NCI-H2029 treated with DMSO at 0.1 percent for 48 hours (cell line): ENCODE measurements around the gene TMEM131L.
"Not testable (repeated sequence)": the region's sequence is repeated elsewhere in the genome, so short reads cannot be mapped to it uniquely, and the experiment has no call there.

Experiments
- DNase-seq: peaks from one replicate; lab custom pipeline; 2025; lab: John Stamatoyannopoulos, UW

Gene TMEM131L

GRCh38 chr4:153541456-153542096, 75.4 kb downstream of the TMEM131L start:
- no peak for DNase-seq

- DNase-seq = no peak
These were observed 76.0 kb downstream of the TMEM131L start for GRCh38 chr4:153542131-153542530.

GRCh38 chr4:153542834-153543233, 76.7 kb downstream of the TMEM131L start:
- no peak for DNase-seq

- no peak for DNase-seq
These were observed 77.2 kb downstream of the TMEM131L start for GRCh38 chr4:153543351-153543750.

GRCh38 chr4:153545822-153546221, 79.7 kb downstream of the TMEM131L start:
- DNase-seq = no peak

GRCh38 chr4:153546280-153546679, 80.1 kb downstream of the TMEM131L start:
- DNase-seq = no peak

- DNase-seq = no peak
These were observed 81.4 kb downstream of the TMEM131L start for GRCh38 chr4:153547520-153547919.

GRCh38 chr4:153548907-153549306, 82.7 kb downstream of the TMEM131L start:
- DNase-seq = not testable (repeated sequence)

GRCh38 chr4:153549405-153549804, 83.2 kb downstream of the TMEM131L start:
- no peak for DNase-seq

GRCh38 chr4:153553155-153553818, 87.1 kb downstream of the TMEM131L start:
- no peak for DNase-seq

- DNase-seq = no peak
These were observed 87.6 kb downstream of the TMEM131L start for GRCh38 chr4:153553819-153554170.

GRCh38 chr4:153555730-153556434, 89.7 kb downstream of the TMEM131L start:
- no peak for DNase-seq

GRCh38 chr4:153556435-153556815, 90.3 kb downstream of the TMEM131L start:
- DNase-seq = no peak

- no peak for DNase-seq
These were observed 94.7 kb downstream of the TMEM131L start for GRCh38 chr4:153560908-153561307.

GRCh38 chr4:153564630-153565525, 98.7 kb downstream of the TMEM131L start:
- DNase-seq = peak; percentile 10

GRCh38 chr4:153566631-153567150, 100.5 kb downstream of the TMEM131L start:
- DNase-seq = no peak

GRCh38 chr4:153567660-153568059, 101.5 kb downstream of the TMEM131L start:
- DNase-seq = not testable (repeated sequence)

GRCh38 chr4:153570228-153570973, 104.2 kb downstream of the TMEM131L start:
- DNase-seq = no peak

- no peak for DNase-seq
These were observed 104.9 kb downstream of the TMEM131L start for GRCh38 chr4:153571006-153571545.

- DNase-seq = no peak
These were observed 106.4 kb downstream of the TMEM131L start for GRCh38 chr4:153572609-153573008.

- no peak for DNase-seq
These were observed 107.1 kb downstream of the TMEM131L start for GRCh38 chr4:153573221-153573620.
